Measurements from ENCODE around the gene CARD19.

The CARD19 gene

DNA sequence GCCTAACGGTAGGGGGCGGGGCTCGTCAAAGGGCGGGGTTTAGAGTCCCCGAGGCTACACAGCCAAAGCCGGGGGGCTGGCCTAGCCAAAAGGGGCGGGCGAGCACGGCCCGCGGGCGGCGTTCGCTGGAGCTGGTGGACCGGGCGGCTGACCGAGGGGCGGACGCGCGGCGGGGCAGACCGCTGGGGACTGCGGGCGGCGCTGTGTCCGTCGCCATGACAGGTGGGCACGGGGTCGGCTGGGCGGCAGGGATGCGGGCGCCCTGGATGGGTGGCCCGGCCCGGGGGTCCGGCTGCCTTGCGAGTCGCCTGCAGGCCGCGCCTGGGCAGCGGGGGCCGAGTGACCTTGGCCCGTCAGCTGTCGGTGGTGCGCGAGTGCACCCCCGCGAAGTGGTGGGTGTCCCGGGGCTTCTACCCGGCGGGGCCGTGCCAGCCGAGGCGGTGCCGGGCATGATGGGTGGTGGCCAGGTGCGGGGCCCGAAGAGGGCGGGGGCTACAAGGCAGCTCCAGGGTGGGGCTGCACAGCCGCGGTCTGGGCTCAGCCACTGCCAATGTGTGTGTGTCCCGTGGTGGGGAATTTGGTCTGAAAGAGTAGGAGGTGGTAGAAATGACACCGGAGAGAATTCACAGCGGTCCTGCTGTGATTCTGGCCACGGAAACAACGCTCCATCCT, at the start of gene CARD19:
CARD19 (plus strand) TSS at position 87 of the 672 bp plus-strand sequence; CDS start at position 216, 129 bp downstream.
- no peak for DNase-seq

- no peak for DNase-seq
Measured at GRCh38 chr9:93048566-93049448, 47.2 kb upstream of the CARD19 start.

DNA sequence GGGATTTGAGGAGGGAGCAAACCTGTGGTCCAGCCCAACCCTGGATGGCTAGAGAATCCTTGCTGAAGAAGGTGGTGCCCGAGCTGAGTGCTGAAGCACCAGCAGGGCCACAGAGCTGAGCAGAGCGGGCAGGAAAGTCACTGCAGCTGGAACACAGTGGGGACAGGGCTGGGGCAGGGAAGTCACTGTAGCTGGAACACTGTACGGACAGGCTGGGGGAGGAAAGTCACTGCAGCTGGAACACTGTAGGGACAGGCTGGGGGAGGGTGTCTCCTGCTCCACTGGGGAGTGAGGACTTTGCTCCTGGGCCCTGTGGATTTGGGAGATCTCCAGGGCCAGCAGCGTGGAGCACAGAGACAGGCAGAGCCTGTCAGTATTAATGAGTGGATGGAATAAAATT, 46.5 kb upstream of the CARD19 start:
- no peak for DNase-seq

DNA sequence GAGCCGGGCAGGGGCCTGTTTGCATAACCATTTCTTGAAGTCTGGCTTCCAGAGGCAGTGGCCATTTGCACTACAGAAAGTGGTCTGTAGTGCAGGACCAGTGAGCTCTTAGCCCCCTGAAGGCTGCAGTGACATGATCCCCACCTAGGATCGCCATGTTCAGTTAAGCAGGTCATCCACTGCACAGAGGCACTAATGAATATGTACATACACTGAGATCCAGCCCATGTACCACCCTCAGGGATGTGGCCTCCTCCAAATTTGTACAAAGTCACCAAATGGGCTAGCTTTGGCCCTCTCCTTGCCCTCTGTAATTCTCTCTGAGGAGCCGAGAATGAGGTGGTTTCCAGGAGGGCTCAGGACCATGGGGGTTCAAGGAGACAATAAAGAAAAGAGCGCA, 45.8 kb upstream of the CARD19 start:
- no peak for DNase-seq

DNA sequence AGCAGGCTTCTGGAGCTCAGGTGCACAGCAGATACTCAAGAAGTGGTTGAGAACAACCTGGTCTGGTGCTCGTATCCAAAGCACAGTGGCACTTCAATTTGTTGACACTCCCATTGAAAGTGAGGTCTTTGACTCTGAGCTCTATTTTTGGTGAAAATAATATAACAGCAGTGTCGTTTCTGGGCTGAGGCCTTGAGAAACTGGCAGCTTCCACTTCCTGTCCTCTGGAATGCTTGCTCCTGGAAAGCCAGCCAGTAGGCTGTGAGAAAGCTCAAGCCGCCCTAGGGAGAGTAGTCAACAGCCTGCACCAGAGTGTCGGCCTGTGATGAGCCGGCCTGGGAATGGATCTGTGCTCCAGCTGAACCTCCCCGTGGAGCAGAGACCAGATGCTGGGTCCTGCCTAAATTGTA, 44.3 kb upstream of the CARD19 start:
- DNase-seq = no peak

DNA sequence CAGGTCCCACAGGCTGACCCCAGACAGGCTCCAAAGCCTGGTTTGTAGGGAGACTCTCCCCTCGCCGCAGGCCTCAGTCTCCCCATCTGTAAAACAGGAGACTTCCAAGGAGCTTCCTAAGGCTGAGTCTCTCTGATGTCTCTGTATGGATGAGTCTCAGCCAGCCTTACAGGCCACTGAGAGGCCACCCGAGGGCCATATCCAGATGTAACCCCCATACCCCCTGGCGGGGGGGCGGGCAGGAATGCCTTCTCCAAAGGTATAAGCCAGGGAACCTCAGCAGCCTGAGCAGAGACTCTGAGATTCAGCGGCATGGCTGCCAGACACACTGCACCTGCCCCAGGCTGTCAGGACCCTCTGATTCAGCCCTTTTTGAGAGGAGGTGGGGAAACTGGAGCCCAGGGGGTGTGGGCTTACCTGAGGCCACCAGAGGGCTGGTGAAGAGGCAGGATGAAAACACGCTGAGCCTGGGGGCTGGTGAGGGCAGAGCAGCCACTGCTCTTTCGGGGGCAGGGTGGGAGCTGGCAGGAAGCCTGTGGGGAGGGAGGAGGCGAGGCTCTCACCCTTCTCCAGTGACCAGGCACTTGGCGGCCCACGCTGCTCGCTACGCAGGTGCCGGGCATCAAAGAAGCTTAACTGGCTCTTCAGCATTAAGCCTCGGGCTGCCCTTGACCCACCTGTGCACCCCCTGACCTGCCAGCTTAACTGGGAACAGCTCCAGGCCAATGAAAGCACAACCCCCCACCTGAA, 43.1 kb upstream of the CARD19 start:
- DNase-seq = peak in 1 of 2 experiments; percentile 17

GRCh38 chr9:93053781-93054331, 42.2 kb upstream of the CARD19 start:
- no peak for DNase-seq

GRCh38 chr9:93054758-93055704, 41.0 kb upstream of the CARD19 start:
- DNase-seq = peak; percentile 15 to 42

DNA sequence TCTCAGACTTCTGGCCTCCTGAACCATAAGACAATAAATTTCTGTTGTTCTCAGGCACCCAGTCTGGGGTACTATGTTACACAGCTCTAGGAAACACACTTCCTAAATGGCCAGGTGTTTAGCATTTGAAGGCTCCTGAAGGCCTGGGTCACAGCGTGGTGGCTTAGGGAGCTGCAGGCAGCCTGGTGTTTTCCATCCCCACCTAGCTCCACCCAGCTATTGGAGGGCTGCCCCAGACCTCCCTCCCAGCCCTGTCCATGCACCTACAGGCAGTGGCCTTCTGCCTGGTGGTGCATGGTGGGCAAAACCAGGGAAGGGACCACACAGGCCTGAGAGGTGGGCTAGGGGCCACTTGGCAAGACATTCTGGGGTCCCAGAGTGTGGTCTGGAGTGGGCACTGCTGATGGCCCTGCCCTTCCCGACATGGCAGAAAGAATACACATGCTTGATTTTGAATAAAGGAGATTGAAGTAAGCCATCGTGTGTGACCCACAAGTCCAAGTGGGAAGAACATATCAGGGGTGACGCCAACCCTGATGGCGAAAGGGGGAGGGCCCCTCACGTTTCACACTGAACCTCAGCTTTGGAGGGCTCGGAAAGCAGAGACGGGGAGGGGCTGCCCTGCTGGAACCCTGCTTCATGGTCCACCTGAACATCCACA, 38.8 kb upstream of the CARD19 start:
- no peak for DNase-seq

- no peak for DNase-seq
Measured at GRCh38 chr9:93057703-93058354, 38.2 kb upstream of the CARD19 start.

- no peak for DNase-seq
Measured at GRCh38 chr9:93058355-93059010, 37.5 kb upstream of the CARD19 start, which contains the start of gene SUSD3. SUSD3 (plus strand) TSS chr9:93058701; CDS start chr9:93058743, 42 bp downstream.

GRCh38 chr9:93059011-93059714, 36.9 kb upstream of the CARD19 start:
- peak; percentile 17 to 29 for DNase-seq

- no peak for DNase-seq
Measured at GRCh38 chr9:93059715-93060578, 36.1 kb upstream of the CARD19 start.

GRCh38 chr9:93060746-93061259, 35.2 kb upstream of the CARD19 start:
- no peak for DNase-seq

GRCh38 chr9:93061260-93061751, 34.7 kb upstream of the CARD19 start:
- DNase-seq = no peak

DNA sequence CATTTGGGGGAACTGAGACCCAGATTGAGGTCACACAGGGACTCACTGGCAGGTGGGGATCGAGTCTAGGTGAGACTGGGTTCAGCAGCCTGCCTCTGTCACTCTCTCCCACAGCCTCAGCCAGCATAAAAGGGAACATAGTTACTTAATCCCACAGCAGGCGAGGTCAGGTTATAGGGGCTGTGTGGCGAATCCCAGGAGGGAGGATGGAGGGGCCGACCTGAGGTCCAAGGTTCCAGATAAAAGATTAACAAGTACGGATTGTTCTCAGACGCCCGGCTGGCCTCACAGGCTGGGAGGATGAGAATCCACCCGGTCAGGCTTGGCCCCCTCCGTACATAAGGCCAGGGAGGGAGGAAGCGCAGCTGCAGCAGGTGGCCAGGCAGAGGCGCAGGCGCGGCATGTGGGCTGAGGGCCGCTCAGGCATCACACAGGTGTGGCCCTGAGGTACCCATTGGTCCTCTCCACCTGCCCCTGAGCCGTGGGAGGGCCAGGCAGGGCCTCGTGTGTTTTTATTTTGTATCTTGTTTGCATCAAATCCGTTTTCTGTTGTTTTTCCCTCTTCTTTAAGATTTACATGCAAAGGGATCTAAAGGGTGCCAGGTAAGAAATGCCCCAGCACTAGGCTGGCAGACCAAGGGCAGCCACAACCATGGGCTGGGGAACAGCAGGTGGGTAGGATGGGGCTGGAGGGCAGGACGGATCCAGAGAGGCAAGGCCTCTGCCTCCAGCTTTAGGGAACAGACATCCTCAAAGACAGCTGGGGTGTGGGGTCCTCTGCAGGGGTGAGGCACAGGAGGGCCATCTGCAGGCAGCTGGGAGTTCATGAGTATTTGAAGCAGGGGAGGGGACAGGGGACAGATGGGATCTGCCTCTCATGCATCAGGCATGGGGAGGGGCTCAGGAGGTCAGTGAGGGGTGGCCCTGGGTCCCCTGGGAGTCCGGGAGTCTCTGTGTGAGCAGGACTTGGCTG, 33.9 kb upstream of the CARD19 start:
- no peak for DNase-seq

Measured in Kasumi-1 (cell line).